Measurements from ENCODE around the gene PRKCZ. TPM values are rescaled to one million over a fixed set of nuclear protein-coding genes. Genes with fewer than 3 reads are reported as not detected.

PRKCZ gene
- total RNA-seq, 1 donor from 2014 or later = 120 TPM

DNA sequence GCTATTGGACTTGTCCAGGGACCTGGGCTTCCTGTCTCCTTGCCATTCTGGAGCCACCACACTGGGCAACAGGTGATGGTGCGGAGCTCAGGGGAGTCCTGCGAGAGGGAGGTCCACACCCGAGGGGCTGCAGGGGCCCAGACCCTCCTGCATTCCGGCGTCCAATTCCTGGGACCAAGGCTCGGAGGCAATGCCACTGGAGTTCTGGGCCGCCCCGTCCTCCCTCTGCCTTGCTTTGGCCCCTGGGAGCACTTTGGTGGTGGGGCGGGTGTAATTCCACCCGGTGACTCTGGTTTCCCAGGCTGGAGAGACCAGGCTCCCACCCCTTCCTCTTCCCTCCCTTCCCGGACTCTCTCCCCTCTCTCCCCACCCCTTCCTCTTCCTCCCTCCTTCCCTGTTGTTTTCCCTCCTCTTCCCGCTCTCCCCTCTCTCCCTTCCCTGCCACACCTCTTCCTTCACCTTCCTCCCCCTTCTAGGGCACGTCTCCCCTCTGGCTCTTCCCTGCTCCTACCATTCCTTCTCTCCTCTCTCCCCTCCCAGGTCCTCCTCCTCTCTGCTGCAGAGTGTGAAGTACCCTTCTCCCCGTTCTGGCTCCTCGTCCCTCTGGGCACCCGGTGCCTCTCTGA is 2.0 kb downstream of the PRKCZ start:
- Mint-ChIP-seq H3K27me3 (ENCODE audit: unreplicated experiment) (peaks cover 16% of the 10 kb centered on the region), H3K9me3 (ENCODE audit: unreplicated experiment) (peaks cover 8% of the 10 kb centered on the region), H3K36me3 (ENCODE audit: unreplicated experiment) (no peaks in the 10 kb centered on the region), H3K4me3 (ENCODE audit: unreplicated experiment) (no peak overlapping the region), H3K27ac (ENCODE audit: unreplicated experiment) (no peak overlapping the region), H3K4me1 (ENCODE audit: low read depth, unreplicated experiment) (no peaks in the 10 kb centered on the region)
- TF ChIP-seq, protein P1, sequence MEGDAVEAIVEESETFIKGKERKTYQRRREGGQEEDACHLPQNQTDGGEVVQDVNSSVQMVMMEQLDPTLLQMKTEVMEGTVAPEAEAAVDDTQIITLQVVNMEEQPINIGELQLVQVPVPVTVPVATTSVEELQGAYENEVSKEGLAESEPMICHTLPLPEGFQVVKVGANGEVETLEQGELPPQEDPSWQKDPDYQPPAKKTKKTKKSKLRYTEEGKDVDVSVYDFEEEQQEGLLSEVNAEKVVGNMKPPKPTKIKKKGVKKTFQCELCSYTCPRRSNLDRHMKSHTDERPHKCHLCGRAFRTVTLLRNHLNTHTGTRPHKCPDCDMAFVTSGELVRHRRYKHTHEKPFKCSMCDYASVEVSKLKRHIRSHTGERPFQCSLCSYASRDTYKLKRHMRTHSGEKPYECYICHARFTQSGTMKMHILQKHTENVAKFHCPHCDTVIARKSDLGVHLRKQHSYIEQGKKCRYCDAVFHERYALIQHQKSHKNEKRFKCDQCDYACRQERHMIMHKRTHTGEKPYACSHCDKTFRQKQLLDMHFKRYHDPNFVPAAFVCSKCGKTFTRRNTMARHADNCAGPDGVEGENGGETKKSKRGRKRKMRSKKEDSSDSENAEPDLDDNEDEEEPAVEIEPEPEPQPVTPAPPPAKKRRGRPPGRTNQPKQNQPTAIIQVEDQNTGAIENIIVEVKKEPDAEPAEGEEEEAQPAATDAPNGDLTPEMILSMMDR (IDR thresholded peaks at IDR 0.05; ENCODE audit: partially characterized antibody, unreplicated experiment) = no peak
- no peak for DNase-seq

DNA sequence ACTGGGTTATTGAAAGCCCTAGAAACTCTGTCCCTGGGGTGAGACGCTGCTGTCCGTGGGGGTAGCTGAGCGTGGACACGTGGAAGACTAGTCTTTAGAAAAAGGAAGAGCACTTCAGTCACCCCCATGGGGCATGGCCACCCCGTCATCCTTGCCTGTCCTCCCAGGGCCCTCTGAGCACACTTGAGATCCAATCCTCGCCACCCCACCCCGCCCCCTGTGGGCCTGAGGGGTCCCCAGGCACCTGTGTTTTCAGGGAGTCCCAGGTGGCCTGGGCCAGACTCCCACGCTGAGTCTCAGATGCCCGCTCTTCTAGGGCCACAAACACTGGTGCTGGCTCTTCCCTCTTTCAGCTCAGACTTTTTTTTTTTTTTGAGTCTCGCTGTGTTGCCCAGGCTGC is 2.5 kb downstream of the PRKCZ start:
- Mint-ChIP-seq H3K4me3 (ENCODE audit: unreplicated experiment) (no peak overlapping the region), H3K27me3 (ENCODE audit: unreplicated experiment) (peaks cover 16% of the 10 kb centered on the region)

DNA sequence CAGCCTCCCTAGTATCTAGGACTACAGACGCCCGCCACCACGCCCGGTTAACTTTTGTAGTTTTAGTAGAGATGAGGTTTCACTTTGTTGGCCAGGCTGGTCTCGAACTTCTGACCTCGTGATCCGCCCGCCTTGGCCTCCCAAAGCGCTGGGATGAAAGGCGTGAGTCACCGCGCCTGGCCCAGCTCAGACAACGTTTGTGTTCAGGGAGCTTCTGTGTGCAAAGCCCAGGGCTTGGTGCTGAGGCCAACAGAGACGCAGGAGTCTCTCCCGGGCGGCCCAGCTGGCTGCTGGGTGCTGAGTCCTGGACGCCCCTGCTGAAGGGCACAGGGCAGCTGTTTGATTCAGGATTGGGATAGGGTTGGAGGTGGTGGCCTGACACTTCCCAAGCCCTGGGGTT is 3.0 kb downstream of the PRKCZ start:
- Mint-ChIP-seq H3K27me3 (ENCODE audit: unreplicated experiment) (peaks cover 15% of the 10 kb centered on the region), H3K4me1 (ENCODE audit: low read depth, unreplicated experiment) (no peaks in the 10 kb centered on the region), H3K27ac (ENCODE audit: unreplicated experiment) (no peak overlapping the region), H3K36me3 (ENCODE audit: unreplicated experiment) (no peaks in the 10 kb centered on the region), H3K9me3 (ENCODE audit: unreplicated experiment) (peaks cover 8% of the 10 kb centered on the region), H3K4me3 (ENCODE audit: unreplicated experiment) (no peak overlapping the region)
- DNase-seq = no peak
- TF ChIP-seq, protein P1 (IDR thresholded peaks at IDR 0.05; ENCODE audit: partially characterized antibody, unreplicated experiment) = no peak

More for the DNA sequence above, 2.5 kb downstream of the PRKCZ start:
- Mint-ChIP-seq H3K36me3 (ENCODE audit: unreplicated experiment) (no peaks in the 10 kb centered on the region), H3K4me1 (ENCODE audit: low read depth, unreplicated experiment) (no peaks in the 10 kb centered on the region), H3K9me3 (ENCODE audit: unreplicated experiment) (peaks cover 8% of the 10 kb centered on the region), H3K27ac (ENCODE audit: unreplicated experiment) (no peak overlapping the region)
- TF ChIP-seq, protein P1 (IDR thresholded peaks at IDR 0.05; ENCODE audit: partially characterized antibody, unreplicated experiment) = no peak
- DNase-seq = no peak

DNA sequence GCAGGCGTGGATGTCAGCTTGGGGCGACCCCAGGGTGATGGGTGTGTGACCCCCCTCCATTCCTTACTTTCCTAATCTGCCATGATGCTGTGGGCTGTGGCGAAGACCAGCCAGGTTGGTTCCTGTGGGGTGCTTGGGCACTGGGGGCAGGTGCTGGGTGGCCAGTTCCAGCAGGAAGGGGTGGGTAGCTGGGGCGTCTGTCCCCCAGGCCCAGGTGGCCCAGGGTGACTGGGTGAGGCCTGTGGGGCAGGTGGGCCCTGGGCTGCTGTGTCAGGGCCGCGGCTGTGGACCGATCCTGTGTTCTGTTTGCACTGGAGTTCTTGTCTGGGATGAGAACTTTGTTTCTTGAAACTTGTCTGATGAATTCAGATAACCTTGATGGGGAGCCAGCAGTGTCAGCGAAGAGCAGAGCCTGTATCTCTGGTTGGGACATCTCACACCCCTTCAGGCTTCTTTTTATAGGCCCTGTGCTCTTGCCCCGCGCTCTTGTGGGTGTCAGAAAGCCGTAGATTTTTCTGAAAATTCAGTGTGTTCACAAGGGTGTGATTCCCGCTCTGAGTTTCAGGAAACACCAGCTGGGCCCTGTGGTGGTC is 3.7 kb downstream of the PRKCZ start:
- TF ChIP-seq, protein P1 (IDR thresholded peaks at IDR 0.05; ENCODE audit: partially characterized antibody, unreplicated experiment) = no peak
- no peaks in the 10 kb centered on the region for H3K4me1 Mint-ChIP-seq (ENCODE audit: low read depth, unreplicated experiment)
- H3K27ac Mint-ChIP-seq (ENCODE audit: unreplicated experiment) = no peak overlapping the region
- peaks cover 5% of the 10 kb centered on the region for H3K9me3 Mint-ChIP-seq (ENCODE audit: unreplicated experiment)
- no peak overlapping the region for H3K4me3 Mint-ChIP-seq (ENCODE audit: unreplicated experiment)
- H3K36me3 Mint-ChIP-seq (ENCODE audit: unreplicated experiment) = no peaks in the 10 kb centered on the region
- no peak for DNase-seq
- H3K27me3 Mint-ChIP-seq (ENCODE audit: unreplicated experiment) = peaks cover 10% of the 10 kb centered on the region

DNA sequence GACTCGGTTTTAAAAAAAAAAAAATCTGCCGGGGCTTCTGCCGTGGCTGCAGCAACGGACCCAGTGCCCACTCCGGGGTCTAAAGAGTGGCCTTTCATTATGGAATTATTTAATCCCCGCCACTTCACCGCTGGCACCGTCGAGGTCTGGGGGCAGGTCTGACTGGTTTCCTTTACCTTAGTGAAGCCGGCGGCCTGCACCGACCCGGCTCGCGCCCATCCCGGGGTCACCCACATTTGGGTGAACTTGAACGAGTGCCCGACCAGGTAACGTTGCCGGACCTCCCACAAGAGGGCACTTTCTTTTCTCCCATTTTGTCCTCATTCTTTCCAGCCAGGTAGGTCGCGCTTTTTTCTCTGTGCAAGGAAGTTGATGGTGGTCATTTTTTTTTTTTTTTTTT is 4.3 kb downstream of the PRKCZ start:
- Mint-ChIP-seq H3K27ac (ENCODE audit: unreplicated experiment) (no peak overlapping the region), H3K4me1 (ENCODE audit: low read depth, unreplicated experiment) (no peaks in the 10 kb centered on the region), H3K4me3 (ENCODE audit: unreplicated experiment) (no peak overlapping the region), H3K36me3 (ENCODE audit: unreplicated experiment) (no peaks in the 10 kb centered on the region), H3K27me3 (ENCODE audit: unreplicated experiment) (peaks cover 6% of the 10 kb centered on the region), H3K9me3 (ENCODE audit: unreplicated experiment) (peaks cover 2% of the 10 kb centered on the region)
- TF ChIP-seq, protein P1 (IDR thresholded peaks at IDR 0.05; ENCODE audit: partially characterized antibody, unreplicated experiment) = no peak
- no peak for DNase-seq

All from glutamatergic neuron (in vitro differentiated cells).